SIG-M5 treated with dmso at 0.1 percent for 504 hours (cell line): ENCODE data around the gene RWDD1.
"Not testable (repeated sequence)": the region's sequence is repeated elsewhere in the genome, so short reads cannot be mapped to it uniquely, and the experiment has no call there.

Source experiments
- DNase-seq: peaks from one replicate; lab custom pipeline; 2025; ENCODE audit not compliant: unreplicated experiment; lab: John Stamatoyannopoulos, UW

The RWDD1 gene

DNA sequence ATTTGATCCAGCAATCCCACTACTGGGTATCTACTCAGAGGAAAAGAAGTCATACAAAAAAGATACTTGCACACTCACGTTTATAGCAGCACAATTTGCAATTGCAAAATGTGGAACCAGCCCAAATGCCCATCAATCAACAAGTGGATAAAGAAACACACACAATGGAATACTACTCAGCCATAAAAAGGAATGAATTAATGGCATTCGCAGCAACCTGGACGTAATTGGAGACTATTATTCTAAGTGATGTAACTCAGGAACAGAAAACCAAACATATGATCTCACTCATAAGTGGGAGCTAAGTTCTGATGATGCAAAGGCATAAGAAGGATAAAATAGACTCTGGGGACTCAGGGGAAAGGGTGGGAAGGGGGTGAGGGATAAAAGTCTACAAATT lies 33.6 kb downstream of the RWDD1 start:
- not testable (repeated sequence) for DNase-seq

DNA sequence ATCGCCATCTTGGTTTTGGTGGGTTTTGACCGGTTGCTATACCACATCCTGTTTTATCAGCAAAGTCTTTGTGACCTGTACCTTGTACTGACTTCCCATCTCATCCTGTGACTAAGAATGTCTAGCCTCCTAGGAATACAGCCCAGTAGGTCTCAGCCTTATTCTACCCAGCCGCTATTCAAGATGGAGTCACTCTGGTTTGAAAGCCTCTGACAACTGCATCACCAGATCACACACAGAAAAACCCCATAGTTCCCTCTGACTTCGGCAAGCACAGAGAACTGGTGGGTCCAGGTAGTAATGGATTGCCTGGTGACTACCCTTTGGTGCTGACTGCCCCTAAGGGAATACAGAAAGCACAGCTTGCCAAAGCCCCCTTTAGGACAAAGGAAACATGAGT lies 34.6 kb downstream of the RWDD1 start:
- no peak for DNase-seq

DNA sequence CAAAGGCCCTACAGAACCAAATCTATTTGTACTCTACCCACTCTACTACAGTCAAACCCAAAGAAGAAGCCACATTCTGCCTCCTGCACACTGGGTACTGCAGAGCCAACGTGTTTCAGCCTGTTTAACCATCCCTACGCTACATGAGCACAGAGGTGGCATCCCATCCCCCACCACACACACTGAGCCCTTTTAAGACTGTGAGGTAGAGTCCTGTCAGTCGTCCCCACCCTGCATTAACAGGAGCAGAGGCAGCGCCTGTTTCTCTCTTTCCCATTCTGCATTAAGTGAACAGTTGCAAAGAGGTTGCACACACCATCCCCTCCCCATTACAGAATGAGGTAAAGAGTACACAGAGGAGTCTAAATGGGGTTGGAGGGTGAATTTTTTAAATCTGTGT lies 39.8 kb downstream of the RWDD1 start:
- DNase-seq, result no peak

DNA sequence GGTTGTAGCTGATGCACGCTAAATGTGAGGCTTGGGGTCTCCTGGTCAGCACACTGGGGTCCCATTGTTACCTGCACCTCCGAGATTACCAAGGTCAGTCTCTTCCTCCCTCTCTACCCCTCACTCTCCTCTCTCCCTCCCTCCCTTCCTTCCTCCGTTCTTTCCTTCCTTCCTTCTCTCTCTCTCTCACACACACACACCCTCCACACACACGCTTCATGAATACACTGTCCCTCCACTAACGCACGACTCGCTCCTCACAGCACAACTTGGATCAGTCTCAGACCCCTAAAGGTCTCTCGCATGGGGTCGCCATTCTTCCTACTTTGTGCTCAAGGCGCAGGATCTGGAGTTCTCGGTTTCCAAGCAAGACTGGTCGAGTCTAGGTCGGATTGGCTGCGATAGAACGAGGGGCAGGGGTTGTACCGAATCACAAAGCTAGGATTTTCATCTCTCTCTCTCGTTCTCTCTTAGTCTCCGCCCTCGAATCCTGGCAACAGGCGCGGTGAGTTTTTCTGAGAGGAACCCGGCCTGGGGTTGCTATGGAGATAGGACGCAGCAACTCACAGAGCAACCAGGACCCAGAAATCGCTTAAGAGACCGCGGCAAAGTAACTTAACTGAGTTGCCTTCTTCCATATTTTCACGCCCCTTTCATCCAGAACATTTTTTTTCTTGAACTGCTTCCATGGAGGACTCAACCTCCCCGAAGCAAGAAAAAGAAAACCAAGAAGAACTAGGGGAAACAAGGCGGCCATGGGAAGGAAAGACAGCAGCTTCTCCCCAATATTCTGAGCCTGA lies 44.8 kb downstream of the RWDD1 start, which contains the start of gene RSPH4A:
RSPH4A (plus strand) TSS at position 543 of the 800 bp plus-strand sequence; CDS start at position 688, 145 bp downstream.
- DNase-seq, result peak; percentile 92

DNA sequence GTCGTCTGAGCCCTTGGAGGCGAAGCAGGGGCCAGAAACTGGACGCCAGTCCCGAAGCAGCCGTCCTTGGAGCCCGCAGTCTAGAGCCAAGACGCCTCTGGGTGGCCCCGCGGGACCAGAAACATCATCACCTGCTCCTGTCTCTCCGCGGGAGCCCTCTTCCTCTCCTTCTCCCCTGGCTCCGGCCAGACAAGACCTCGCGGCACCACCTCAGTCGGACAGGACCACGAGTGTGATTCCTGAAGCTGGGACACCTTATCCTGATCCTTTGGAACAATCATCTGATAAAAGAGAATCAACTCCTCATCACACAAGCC lies 45.4 kb downstream of the RWDD1 start:
- no peak for DNase-seq

DNA sequence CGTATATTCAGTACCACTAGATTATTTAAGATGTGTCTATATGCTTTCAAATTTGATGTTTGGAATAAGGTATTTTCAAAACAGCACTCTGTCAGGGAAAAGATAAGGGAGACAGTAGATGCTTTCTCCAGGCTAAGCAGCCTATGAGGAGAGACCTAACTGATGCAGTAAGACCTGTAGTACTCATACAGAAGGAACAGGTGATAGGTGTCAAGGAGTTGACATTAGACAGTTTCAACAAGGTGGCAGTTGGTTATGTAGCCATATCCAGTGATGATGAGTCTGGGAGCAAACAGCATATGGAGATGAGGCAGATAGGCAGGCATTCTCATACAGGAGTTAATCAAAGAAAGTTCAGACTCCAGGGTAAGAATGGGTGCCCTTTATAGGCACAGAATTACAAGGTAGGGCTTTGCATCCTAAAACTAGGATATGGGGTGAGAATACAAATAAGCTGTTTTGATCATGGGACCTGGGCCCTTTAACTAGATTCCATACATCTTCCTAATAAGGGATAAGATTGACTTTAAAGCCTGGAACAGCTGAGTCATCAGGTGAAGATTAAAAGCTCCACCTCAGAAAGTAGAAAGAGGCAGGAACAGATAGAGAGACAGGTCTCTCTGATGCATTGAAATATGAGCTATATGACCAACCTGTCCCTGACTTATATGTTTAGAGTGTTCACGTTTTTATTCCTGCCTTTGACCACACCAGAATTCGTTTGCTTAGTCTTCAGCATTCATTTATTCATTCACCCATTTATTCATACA lies 52.9 kb downstream of the RWDD1 start:
- DNase-seq, result no peak

DNA sequence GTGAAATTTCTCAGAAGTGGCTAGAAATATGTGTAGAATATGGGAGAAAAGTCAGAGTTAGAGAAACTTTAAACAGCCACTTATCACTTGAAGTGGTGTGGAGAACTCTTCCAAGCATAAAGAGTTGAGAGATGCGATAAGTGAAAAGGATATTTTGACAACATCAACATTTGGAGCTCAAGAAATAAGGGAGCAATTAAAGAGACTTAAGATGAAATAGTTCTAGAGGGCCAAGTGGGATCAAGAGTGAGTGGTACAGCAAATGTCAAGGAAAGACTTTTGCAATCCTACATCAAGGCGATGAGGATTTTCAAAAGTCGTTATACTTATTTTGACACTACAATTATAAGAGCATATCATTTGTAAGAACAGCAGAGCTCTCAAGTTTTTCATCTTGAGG lies 54.6 kb downstream of the RWDD1 start:
- DNase-seq, result no peak

DNA sequence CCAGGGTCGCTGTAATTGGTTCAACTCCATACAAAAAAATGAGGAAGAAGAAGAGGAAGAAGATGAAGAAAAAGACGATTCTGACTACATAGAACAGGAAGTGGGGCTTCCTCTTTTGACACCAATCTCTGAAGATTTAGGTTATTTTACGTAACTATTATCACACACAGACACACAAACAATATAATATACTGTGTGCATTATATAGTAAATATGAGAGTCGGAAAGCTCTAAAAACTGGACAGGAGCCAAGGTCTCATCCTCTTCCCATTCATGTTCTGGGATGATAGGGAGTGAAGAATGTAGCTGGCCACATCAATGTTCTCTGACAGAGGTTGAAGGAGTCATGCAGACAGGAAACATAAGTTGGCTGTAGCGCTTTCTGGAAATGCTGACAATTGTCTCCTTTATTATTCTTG lies 58.3 kb downstream of the RWDD1 start:
- peak; percentile 77 for DNase-seq

DNA sequence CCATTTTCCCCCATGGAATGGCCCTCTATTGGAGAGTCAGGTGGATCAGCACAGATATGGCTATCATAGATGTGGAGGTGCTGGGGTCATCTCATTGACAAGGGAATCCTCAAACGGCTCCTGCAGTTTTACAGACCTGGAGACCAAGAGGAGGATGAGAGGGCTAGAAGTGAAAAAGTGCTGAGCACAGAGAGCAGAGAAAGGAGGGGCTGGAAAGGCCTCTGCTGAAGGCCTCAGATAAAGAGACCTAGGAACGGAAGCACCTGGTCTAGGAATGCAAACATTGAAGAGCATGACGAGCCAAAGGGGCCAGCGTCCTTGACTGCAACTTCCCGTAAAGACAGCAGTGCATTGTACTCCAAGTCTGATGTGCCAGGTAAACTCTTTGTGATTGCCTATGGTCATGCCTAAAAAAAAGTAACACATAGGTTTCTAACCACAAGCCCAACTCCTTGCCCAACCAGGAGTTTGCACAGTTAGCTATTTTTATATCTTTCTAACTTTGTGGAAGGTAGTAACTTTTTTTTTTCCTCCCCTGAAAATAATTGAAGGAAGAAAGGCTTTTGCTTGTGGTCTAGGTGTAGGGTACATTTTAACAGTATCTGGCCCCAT lies 60.2 kb downstream of the RWDD1 start:
- no peak for DNase-seq

DNA sequence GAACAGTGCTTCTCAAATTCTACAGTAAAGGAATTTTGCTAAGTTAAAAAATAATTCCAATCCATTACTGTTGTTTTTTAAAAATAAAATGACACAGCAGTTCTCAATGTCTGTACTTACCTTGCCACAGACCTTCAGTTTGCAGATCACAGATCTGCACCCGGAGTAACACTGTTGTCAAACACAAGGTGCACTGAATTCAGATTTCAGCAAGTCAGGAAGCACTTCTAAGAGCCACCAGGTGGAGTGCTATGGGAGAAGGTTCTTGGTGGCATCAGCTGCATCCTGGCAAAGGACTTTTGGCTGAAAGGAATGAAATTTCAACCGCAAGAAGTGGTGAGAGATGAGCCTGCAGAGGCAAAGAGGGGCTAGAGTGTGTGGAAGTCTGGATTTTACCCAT lies 62.4 kb downstream of the RWDD1 start:
- no peak for DNase-seq
